ENCODE measurements around the gene USH2A.

USH2A gene

GRCh38 chr1:215597961-215598360, 825.3 kb downstream of the USH2A start:
- H3K27ac ChIP-seq (ENCODE audit: low read length), result no peak overlapping the region
- no peaks in the 10 kb centered on the region for H3K9me3 ChIP-seq (ENCODE audit: insufficient read depth, low read depth, low read length)
- peaks cover 8% of the 10 kb centered on the region; the same call in 1 of the 2 replicates for H3K4me1 ChIP-seq (ENCODE audit: insufficient read depth, low read length)
- H3K27me3 ChIP-seq (ENCODE audit: insufficient read depth, low read length), result no peaks in the 10 kb centered on the region
- H3K36me3 ChIP-seq (ENCODE audit: insufficient read depth, low read depth, low read length), result peaks cover 49% of the 10 kb centered on the region
- H3K4me3 ChIP-seq (ENCODE audit: low read length), result no peak overlapping the region
- H3K9ac ChIP-seq (ENCODE audit: low read depth, low read length), result no peak overlapping the region

GRCh38 chr1:215595231-215595630, 828.0 kb downstream of the USH2A start:
- Histone ChIP-seq H3K9me3 (ENCODE audit: insufficient read depth, low read depth, low read length) (no peaks in the 10 kb centered on the region), H3K4me1 (ENCODE audit: insufficient read depth, low read length) (peaks cover 7% of the 10 kb centered on the region; the same call in 1 of the 2 replicates), H3K27me3 (ENCODE audit: insufficient read depth, low read length) (no peaks in the 10 kb centered on the region), H3K36me3 (ENCODE audit: insufficient read depth, low read depth, low read length) (peaks cover 39% of the 10 kb centered on the region), H3K27ac (ENCODE audit: low read length) (no peak overlapping the region), H3K4me3 (ENCODE audit: low read length) (no peak overlapping the region), H3K9ac (ENCODE audit: low read depth, low read length) (no peak overlapping the region)

DNA sequence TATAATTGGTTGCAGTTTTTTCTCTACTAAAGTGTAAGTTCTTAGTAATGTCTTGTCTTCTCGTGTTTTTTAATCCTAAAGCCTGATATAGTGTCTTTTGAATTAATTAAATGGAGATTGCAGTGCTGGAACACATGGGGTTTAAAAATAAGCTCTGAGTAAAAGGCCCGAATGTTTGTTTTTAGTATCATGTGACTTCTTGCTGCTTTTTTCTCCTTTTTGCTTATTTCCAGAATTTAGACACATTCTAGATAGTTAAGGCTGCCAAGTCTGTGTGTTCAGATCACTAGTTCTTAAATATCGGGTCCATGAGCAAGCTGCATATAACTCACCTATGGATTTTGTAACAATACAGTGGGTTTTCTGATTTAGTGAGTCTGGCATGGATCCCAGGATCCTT, 828.6 kb downstream of the USH2A start:
- peaks cover 39% of the 10 kb centered on the region for H3K36me3 ChIP-seq (ENCODE audit: insufficient read depth, low read depth, low read length)
- H3K4me1 ChIP-seq (ENCODE audit: insufficient read depth, low read length), result peaks cover 5% of the 10 kb centered on the region; the same call in 1 of the 2 replicates
- no peak overlapping the region for H3K9ac ChIP-seq (ENCODE audit: low read depth, low read length)
- no peaks in the 10 kb centered on the region for H3K9me3 ChIP-seq (ENCODE audit: insufficient read depth, low read depth, low read length)
- H3K4me3 ChIP-seq (ENCODE audit: low read length), result no peak overlapping the region
- no peaks in the 10 kb centered on the region for H3K27me3 ChIP-seq (ENCODE audit: insufficient read depth, low read length)
- H3K27ac ChIP-seq (ENCODE audit: low read length), result no peak overlapping the region

GRCh38 chr1:215590779-215591491, 832.3 kb downstream of the USH2A start:
- Histone ChIP-seq H3K27me3 (ENCODE audit: insufficient read depth, low read length) (no peaks in the 10 kb centered on the region), H3K27ac (ENCODE audit: low read length) (no peak overlapping the region), H3K9ac (ENCODE audit: low read depth, low read length) (no peak overlapping the region), H3K4me3 (ENCODE audit: low read length) (no peak overlapping the region), H3K36me3 (ENCODE audit: insufficient read depth, low read depth, low read length) (peaks cover 36% of the 10 kb centered on the region), H3K4me1 (ENCODE audit: insufficient read depth, low read length) (no peaks in the 10 kb centered on the region), H3K9me3 (ENCODE audit: insufficient read depth, low read depth, low read length) (no peaks in the 10 kb centered on the region)

DNA sequence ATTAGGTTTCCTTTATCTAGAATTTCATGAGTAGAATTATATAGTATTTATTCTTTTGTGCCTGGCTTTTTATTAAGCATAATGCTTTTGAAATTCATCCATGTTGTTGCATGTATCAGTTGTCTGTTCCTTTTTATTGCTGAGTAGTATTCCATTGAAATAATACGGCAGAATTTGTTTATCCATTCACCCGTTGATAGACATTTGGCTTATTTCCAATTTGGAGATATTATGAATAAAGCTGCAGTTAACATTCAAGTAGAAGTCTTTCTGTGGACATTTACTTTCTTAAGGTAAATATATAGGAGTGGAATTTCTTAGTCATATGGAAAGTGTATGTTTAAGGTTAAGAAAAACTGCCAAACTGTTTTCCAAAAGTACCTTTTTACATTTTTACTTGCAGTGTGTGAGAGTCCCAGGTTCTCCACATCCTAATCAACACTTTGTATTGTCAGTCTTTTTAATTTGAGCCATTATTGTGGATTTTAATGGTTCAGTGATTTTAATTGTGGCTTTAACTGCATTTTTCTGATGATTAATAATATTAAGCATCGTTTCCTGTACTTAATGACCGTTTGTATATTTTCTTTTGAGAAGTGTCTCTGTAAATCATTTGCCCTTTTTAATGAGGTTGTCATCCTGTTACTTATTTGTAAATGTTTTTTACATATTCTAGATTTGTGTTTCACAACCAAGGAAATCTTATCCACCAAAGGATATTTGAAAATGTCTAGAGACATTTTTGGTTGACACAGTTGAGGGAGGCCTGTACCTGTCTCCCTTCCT, 833.4 kb downstream of the USH2A start:
- no peak overlapping the region for H3K4me3 ChIP-seq (ENCODE audit: low read length)
- no peaks in the 10 kb centered on the region for H3K4me1 ChIP-seq (ENCODE audit: insufficient read depth, low read length)
- no peaks in the 10 kb centered on the region for H3K27me3 ChIP-seq (ENCODE audit: insufficient read depth, low read length)
- H3K9ac ChIP-seq (ENCODE audit: low read depth, low read length), result no peak overlapping the region
- no peak overlapping the region for H3K27ac ChIP-seq (ENCODE audit: low read length)
- H3K36me3 ChIP-seq (ENCODE audit: insufficient read depth, low read depth, low read length), result peaks cover 34% of the 10 kb centered on the region
- peaks cover under 1% of the 10 kb centered on the region; the same call in 1 of the 2 replicates for H3K9me3 ChIP-seq (ENCODE audit: insufficient read depth, low read depth, low read length)

GRCh38 chr1:215584389-215584788, 838.9 kb downstream of the USH2A start:
- no peaks in the 10 kb centered on the region for H3K4me1 ChIP-seq (ENCODE audit: insufficient read depth, low read length)
- no peak overlapping the region for H3K27ac ChIP-seq (ENCODE audit: low read length)
- H3K27me3 ChIP-seq (ENCODE audit: insufficient read depth, low read length), result no peaks in the 10 kb centered on the region
- peaks cover 4% of the 10 kb centered on the region; the same call in 1 of the 2 replicates for H3K9me3 ChIP-seq (ENCODE audit: insufficient read depth, low read depth, low read length)
- peaks cover 76% of the 10 kb centered on the region for H3K36me3 ChIP-seq (ENCODE audit: insufficient read depth, low read depth, low read length)
- no peak overlapping the region for H3K9ac ChIP-seq (ENCODE audit: low read depth, low read length)
- H3K4me3 ChIP-seq (ENCODE audit: low read length), result no peak overlapping the region

DNA sequence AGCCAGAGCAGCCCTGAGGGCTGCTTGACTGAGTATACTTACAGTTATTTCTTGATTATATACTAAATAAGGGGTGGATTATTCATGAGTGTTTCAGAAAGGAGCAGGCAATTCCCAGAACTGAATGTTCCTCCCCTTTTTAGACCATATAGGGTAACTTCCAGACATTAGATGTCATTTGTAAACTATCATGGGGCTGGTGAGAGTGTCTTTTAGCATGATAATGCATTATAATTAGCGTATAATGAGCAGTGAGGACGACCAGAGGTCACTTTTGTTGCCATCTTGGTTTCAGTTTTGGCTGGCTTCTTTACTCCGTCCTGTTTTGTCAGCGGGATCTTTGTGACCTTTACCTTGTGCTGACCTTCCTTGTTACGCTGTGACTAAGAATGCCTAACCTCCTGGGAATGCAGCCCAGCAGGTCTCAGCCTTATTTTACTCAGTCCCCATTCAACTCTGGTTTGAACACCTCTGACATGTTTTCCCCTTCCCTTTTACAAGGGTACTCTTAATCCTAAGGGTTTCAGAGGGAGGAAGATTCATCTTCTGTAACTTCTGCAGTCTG, 840.0 kb downstream of the USH2A start:
- no peak overlapping the region for H3K4me3 ChIP-seq (ENCODE audit: low read length)
- peaks cover 81% of the 10 kb centered on the region for H3K36me3 ChIP-seq (ENCODE audit: insufficient read depth, low read depth, low read length)

DNA sequence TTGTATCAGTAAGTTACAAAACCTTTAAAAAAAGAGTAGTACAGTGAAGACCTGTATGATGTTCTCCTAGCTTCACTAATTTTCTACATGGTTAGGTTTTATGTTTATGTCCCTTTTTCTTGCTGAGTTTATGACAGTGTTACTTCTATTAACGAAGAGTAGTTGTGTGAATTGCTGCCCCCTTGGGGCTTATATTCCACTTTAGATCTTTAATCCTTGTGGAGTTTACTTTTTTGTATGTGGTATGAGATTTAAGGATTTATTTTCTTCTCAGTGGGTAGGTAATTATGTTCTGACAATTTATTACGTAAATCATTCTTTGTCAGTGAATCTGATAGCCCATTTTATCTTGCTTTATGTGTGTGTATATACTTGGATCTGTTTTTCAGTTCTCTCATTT, 841.4 kb downstream of the USH2A start:
- peaks cover 86% of the 10 kb centered on the region for H3K36me3 ChIP-seq (ENCODE audit: insufficient read depth, low read depth, low read length)
- no peak overlapping the region for H3K27ac ChIP-seq (ENCODE audit: low read length)
- no peaks in the 10 kb centered on the region for H3K4me1 ChIP-seq (ENCODE audit: insufficient read depth, low read length)
- peaks cover 4% of the 10 kb centered on the region; the same call in 1 of the 2 replicates for H3K9me3 ChIP-seq (ENCODE audit: insufficient read depth, low read depth, low read length)
- no peak overlapping the region for H3K9ac ChIP-seq (ENCODE audit: low read depth, low read length)
- H3K4me3 ChIP-seq (ENCODE audit: low read length), result no peak overlapping the region
- H3K27me3 ChIP-seq (ENCODE audit: insufficient read depth, low read length), result no peaks in the 10 kb centered on the region

More for the DNA sequence above, 840.0 kb downstream of the USH2A start:
- peaks cover 4% of the 10 kb centered on the region; the same call in 1 of the 2 replicates for H3K9me3 ChIP-seq (ENCODE audit: insufficient read depth, low read depth, low read length)
- H3K27me3 ChIP-seq (ENCODE audit: insufficient read depth, low read length), result no peaks in the 10 kb centered on the region
- no peak overlapping the region for H3K27ac ChIP-seq (ENCODE audit: low read length)
- no peak overlapping the region for H3K9ac ChIP-seq (ENCODE audit: low read depth, low read length)
- H3K4me1 ChIP-seq (ENCODE audit: insufficient read depth, low read length), result no peaks in the 10 kb centered on the region
